GM06990 (cell line): ENCODE data around the gene CTAG1B.
"Not testable (repeated sequence)": the region's sequence is repeated elsewhere in the genome, so short reads cannot be mapped to it uniquely, and the experiment has no call there.

Experiments used
- DNase-seq: peaks from one replicate; pipeline ENCODE4 v3.0.0-alpha.2; 2011; ENCODE audit not compliant: insufficient read length; ENCODE audit errors: extremely low read depth
- H3K27me3 ChIP-seq: replicated peaks from 2 replicates; pipeline ENCODE4 v1.6.0; 2011; ENCODE audit warnings: low read length; ENCODE audit not compliant: control insufficient read depth, insufficient read depth
- H3K36me3 ChIP-seq: 2 replicates; pipeline ENCODE4 v1.5.1; 2011; ENCODE audit warnings: low read length; ENCODE audit not compliant: control insufficient read depth, insufficient read depth
- H3K4me3 ChIP-seq: replicated peaks from 2 replicates; pipeline ENCODE4 v1.5.1; 2011; ENCODE audit warnings: low read depth, mild to moderate bottlenecking, control low read depth, low read length
- CTCF ChIP-seq: IDR thresholded peaks from 2 replicates; pipeline ENCODE4 v1.5.1; 2011; ENCODE audit warnings: low read length, control low read depth, mild to moderate bottlenecking, inconsistent platforms; ENCODE audit not compliant: insufficient read depth, poor library complexity, severe bottlenecking

The CTAG1B gene

GRCh38 chrX:154657226-154657805 is 38.2 kb upstream of the CTAG1B start:
- no peak overlapping the region for H3K4me3 ChIP-seq
- DNase-seq: no peak
- no peaks in the 10 kb centered on the region for H3K36me3 ChIP-seq
- no peak for TF ChIP-seq CTCF
- H3K27me3 ChIP-seq: no peaks in the 10 kb centered on the region

- H3K36me3 ChIP-seq: no peaks in the 10 kb centered on the region
- no peak for DNase-seq
- no peak overlapping the region for H3K4me3 ChIP-seq
- no peaks in the 10 kb centered on the region for H3K27me3 ChIP-seq
- TF ChIP-seq CTCF: no peak
Observed at GRCh38 chrX:154655786-154656185, 36.7 kb upstream of the CTAG1B start.

- Histone ChIP-seq H3K27me3 (no peaks in the 10 kb centered on the region), H3K36me3 (no peaks in the 10 kb centered on the region), H3K4me3 (no peak overlapping the region)
- TF ChIP-seq CTCF: no peak
- DNase-seq: no peak
Observed at GRCh38 chrX:154655346-154655745, 36.3 kb upstream of the CTAG1B start.

GRCh38 chrX:154654925-154655324 is 35.8 kb upstream of the CTAG1B start:
- DNase-seq: no peak
- TF ChIP-seq CTCF: no peak
- Histone ChIP-seq H3K36me3 (no peaks in the 10 kb centered on the region), H3K4me3 (no peak overlapping the region), H3K27me3 (no peaks in the 10 kb centered on the region)

GRCh38 chrX:154654372-154654771 is 35.3 kb upstream of the CTAG1B start:
- Histone ChIP-seq H3K36me3 (no peaks in the 10 kb centered on the region), H3K4me3 (no peak overlapping the region), H3K27me3 (no peaks in the 10 kb centered on the region)
- no peak for TF ChIP-seq CTCF
- no peak for DNase-seq

GRCh38 chrX:154653413-154653812 is 34.3 kb upstream of the CTAG1B start, which contains the start of gene CTAG2:
CTAG2 (minus strand) TSS chrX:154653579; CDS start chrX:154653515, 64 bp downstream.
- not testable (repeated sequence) for H3K36me3 ChIP-seq, H3K27me3 ChIP-seq, H3K4me3 ChIP-seq, DNase-seq
